HepG2 (cell line): ENCODE data around the gene MYOM1. TPM values are rescaled to one million over a fixed set of nuclear protein-coding genes. Genes with fewer than 3 reads are reported as not detected.

Experiments
- BHLHE40 ChIP-seq: IDR thresholded peaks from 2 replicates; pipeline ENCODE4 v1.6.1; 2011; ENCODE audit warnings: low read length, improper control_type of control experiment
- FOSL2 ChIP-seq: sonication (generic); formaldehyde crosslinking; IDR thresholded peaks from 2 replicates; pipeline ENCODE4 v1.4.0; 2020; ENCODE audit warnings: missing genetic modification reagents
- IRX3 ChIP-seq: sonication (generic); formaldehyde crosslinking; IDR thresholded peaks from 2 replicates; pipeline ENCODE4 v1.8.1; 2023; ENCODE audit warnings: mild to moderate bottlenecking, low read depth, missing genetic modification reagents, borderline replicate concordance
- KDM4B ChIP-seq: sonication (generic); formaldehyde crosslinking; IDR thresholded peaks from 2 replicates; pipeline ENCODE4 v1.4.0; 2020; ENCODE audit warnings: missing genetic modification reagents
- MBNL3 ChIP-seq: fragments of 250-450 bp; sonication (Bioruptor Pico); conservative IDR thresholded peaks from 2 replicates; pipeline ENCODE4 v1.8.0; 2022; ENCODE audit warnings: mild to moderate bottlenecking, inconsistent platforms
- MEF2D ChIP-seq: sonication (generic); formaldehyde crosslinking; IDR thresholded peaks from 2 replicates; pipeline ENCODE4 v1.5.1; 2020; ENCODE audit warnings: mild to moderate bottlenecking, missing genetic modification reagents
- NFYB ChIP-seq: sonication (generic); formaldehyde crosslinking; IDR thresholded peaks from 2 replicates; pipeline ENCODE4 v1.4.0; 2020; ENCODE audit warnings: missing genetic modification reagents
- ZNF12 ChIP-seq: sonication (generic); formaldehyde crosslinking; IDR thresholded peaks from 2 replicates; pipeline ENCODE4 v1.5.0; 2020; ENCODE audit warnings: missing genetic modification reagents
- ZNF432 ChIP-seq: sonication (generic); formaldehyde crosslinking; IDR thresholded peaks from 2 replicates; pipeline ENCODE4 v1.5.0; 2020; ENCODE audit warnings: missing genetic modification reagents, mild to moderate bottlenecking, borderline replicate concordance
- ZNF772 ChIP-seq: sonication (generic); formaldehyde crosslinking; IDR thresholded peaks from 2 replicates; pipeline ENCODE4 v1.5.0; 2020; ENCODE audit warnings: mild to moderate bottlenecking, missing genetic modification reagents
- ZNF788 ChIP-seq: sonication (generic); formaldehyde crosslinking; IDR thresholded peaks from 2 replicates; pipeline ENCODE4 v1.5.0; 2020; ENCODE audit warnings: mild to moderate bottlenecking, missing genetic modification reagents, borderline replicate concordance
- ZNF878 ChIP-seq: sonication (generic); formaldehyde crosslinking; IDR thresholded peaks from 2 replicates; pipeline ENCODE4 v1.8.1; 2023; ENCODE audit warnings: mild to moderate bottlenecking, missing genetic modification reagents, moderate library complexity
- ZNF879 ChIP-seq: sonication (generic); formaldehyde crosslinking; IDR thresholded peaks from 2 replicates; pipeline ENCODE4 v1.8.1; 2023; ENCODE audit warnings: missing genetic modification reagents
- polyA plus RNA-seq, 8 experiments: library from polyadenylated mRNA; depleted of rRNA in 3 of 8; stranded (reverse) in 7 of 8; unstranded in 1 of 8; fragments of >200 nt; fragmentation: Illumina TruSeq in 4 of 8; extraction: Trizol in 4 of 8; gene quantifications; 2 replicates each; pipeline versions ENCODE4 v1.2.1 to v1.2.3, GENCODE V29; 2011 to 2016; ENCODE audit warnings: low read depth in 4 of 8, missing spikeins in 1 of 8, mixed read lengths in 1 of 8; ENCODE audit not compliant: insufficient read depth in 1 of 8
- total RNA-seq, 5 experiments: library from RNA; depleted of rRNA; stranded (reverse); fragments of >200 nt; fragmentation: Illumina TruSeq; extraction: Trizol; gene quantifications; 2 replicates each; pipeline ENCODE4 v1.2.3, GENCODE V29; 2016; ENCODE audit warnings: low read depth in 1 of 5
- TF ChIP-seq, protein P1 (sequence below): sonication (generic); formaldehyde crosslinking; IDR thresholded peaks from 2 replicates; pipeline ENCODE4 v1.4.0; 2020; ENCODE audit warnings: missing genetic modification reagents, borderline replicate concordance
- TF ChIP-seq, protein P2 (sequence below): sonication (generic); formaldehyde crosslinking; IDR thresholded peaks from 2 replicates; pipeline ENCODE4 v1.5.1; 2020; ENCODE audit warnings: missing genetic modification reagents, mild to moderate bottlenecking, borderline replicate concordance
- TF ChIP-seq, protein P3 (sequence below), 2 experiments: sonication (generic) in 1 of 2; formaldehyde crosslinking in 1 of 2; IDR thresholded peaks; 2 replicates each; pipeline versions ENCODE4 v1.4.0 to v1.6.1; 2018 to 2020; ENCODE audit warnings: missing genetic modification reagents in 2 of 2, borderline replicate concordance in 1 of 2, low read depth in 1 of 2, mild to moderate bottlenecking in 1 of 2, missing biosample characterization in 1 of 2
- TF ChIP-seq, protein P4 (sequence below): sonication (generic); formaldehyde crosslinking; IDR thresholded peaks from 2 replicates; pipeline ENCODE4 v1.8.0; 2022; ENCODE audit warnings: missing genetic modification reagents, low read depth, mild to moderate bottlenecking, borderline replicate concordance
- TF ChIP-seq, protein P5 (sequence below): sonication (generic); formaldehyde crosslinking; IDR thresholded peaks from 2 replicates; pipeline ENCODE4 v1.4.0; 2020; ENCODE audit warnings: missing genetic modification reagents, borderline replicate concordance

Gene MYOM1
- total and polyA plus RNA-seq, 2 of the 13 experiments (the other 11 are each of a cell fraction or from before 2014, with no cell fraction given) = 0.46 to 0.98 TPM

DNA sequence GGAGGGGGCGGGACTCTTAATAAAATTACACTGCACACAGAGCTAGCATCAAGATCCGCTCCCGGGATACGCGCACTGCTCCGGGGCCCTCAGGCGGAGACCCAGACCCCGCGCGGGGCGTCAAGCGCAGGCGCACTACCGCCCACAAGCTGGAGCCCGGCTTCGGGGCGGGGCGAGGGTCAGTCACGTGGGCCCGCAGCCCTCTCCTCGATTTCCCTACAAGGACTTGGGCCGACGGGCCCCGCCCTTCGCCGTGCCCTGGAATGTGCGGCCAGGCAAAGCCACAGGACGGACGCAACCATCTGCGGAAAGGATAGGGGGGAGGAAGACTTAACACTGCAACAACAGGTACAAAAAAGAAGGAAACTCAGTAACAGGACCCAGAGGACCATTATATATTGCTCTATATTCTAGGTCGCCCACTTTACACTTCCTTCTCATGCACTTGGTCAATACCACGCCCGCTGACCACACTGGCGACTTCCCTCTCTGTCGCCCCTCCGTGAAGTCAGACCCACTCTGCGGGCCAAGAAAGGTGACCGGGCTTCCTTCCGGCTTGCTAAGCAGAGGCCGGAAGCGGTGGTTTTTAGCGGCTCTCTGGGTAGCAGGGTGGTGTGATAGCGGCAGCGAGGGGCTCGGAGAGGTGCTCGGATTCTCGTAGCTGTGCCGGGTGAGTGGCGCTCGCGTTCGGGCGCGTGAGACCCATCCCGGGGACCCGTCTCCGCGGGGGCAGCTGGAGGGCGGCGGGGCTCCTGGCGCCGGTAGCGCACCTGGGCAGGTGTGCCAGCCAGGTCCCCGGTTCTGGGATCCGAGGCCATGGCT lies 27.7 kb upstream of the MYOM1 start, which contains the start of gene MYL12A (continued):
- TF ChIP-seq, protein P1, sequence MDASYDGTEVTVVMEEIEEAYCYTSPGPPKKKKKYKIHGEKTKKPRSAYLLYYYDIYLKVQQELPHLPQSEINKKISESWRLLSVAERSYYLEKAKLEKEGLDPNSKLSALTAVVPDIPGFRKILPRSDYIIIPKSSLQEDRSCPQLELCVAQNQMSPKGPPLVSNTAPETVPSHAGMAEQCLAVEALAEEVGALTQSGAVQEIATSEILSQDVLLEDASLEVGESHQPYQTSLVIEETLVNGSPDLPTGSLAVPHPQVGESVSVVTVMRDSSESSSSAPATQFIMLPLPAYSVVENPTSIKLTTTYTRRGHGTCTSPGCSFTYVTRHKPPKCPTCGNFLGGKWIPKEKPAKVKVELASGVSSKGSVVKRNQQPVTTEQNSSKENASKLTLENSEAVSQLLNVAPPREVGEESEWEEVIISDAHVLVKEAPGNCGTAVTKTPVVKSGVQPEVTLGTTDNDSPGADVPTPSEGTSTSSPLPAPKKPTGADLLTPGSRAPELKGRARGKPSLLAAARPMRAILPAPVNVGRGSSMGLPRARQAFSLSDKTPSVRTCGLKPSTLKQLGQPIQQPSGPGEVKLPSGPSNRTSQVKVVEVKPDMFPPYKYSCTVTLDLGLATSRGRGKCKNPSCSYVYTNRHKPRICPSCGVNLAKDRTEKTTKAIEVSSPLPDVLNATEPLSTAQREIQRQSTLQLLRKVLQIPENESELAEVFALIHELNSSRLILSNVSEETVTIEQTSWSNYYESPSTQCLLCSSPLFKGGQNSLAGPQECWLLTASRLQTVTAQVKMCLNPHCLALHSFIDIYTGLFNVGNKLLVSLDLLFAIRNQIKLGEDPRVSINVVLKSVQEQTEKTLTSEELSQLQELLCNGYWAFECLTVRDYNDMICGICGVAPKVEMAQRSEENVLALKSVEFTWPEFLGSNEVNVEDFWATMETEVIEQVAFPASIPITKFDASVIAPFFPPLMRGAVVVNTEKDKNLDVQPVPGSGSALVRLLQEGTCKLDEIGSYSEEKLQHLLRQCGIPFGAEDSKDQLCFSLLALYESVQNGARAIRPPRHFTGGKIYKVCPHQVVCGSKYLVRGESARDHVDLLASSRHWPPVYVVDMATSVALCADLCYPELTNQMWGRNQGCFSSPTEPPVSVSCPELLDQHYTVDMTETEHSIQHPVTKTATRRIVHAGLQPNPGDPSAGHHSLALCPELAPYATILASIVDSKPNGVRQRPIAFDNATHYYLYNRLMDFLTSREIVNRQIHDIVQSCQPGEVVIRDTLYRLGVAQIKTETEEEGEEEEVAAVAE (CRISPR knock-in tag) = peak; percentile 44; the same call in 1 of the 2 replicates
- peak; percentile 78; the same call in 1 of the 2 replicates for TF ChIP-seq ZNF878 (CRISPR knock-in tag)
- no peak; the same call in 1 of the 2 replicates for TF ChIP-seq NFYB (CRISPR knock-in tag)
- no peak for TF ChIP-seq ZNF432 (CRISPR knock-in tag)
- TF ChIP-seq BHLHE40 = peak; percentile 95
- TF ChIP-seq, protein P2, sequence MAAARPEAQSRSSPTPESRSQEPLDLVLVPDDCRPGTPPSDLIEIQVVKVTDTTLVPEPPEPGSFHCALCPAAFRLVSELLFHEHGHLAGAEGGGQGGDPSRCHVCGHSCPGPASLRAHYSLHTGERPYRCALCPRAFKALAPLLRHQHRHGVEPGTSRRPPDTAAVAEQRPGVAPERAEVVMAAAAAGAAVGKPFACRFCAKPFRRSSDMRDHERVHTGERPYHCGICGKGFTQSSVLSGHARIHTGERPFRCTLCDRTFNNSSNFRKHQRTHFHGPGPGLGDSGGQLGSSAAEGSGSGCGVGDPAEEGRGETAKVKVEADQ (CRISPR knock-in tag) = no peak
- TF ChIP-seq ZNF788 (CRISPR knock-in tag) = peak; percentile 36; the same call in 1 of the 2 replicates
- TF ChIP-seq, protein P3, sequence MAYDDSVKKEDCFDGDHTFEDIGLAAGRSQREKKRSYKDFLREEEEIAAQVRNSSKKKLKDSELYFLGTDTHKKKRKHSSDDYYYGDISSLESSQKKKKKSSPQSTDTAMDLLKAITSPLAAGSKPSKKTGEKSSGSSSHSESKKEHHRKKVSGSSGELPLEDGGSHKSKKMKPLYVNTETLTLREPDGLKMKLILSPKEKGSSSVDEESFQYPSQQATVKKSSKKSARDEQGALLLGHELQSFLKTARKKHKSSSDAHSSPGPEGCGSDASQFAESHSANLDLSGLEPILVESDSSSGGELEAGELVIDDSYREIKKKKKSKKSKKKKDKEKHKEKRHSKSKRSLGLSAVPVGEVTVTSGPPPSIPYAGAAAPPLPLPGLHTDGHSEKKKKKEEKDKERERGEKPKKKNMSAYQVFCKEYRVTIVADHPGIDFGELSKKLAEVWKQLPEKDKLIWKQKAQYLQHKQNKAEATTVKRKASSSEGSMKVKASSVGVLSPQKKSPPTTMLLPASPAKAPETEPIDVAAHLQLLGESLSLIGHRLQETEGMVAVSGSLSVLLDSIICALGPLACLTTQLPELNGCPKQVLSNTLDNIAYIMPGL (CRISPR knock-in tag; IDR thresholded peaks at IDR 0.05; ENCODE audit: borderline replicate concordance in 1 of 2, low read depth in 1 of 2) = peak; percentile 61 to 67; a peak in 2 of 4 replicates
- 0 out of 2 replicates have a peak, but pooled peaks have one; percentile 20 for TF ChIP-seq ZNF12 (CRISPR knock-in tag)
- TF ChIP-seq KDM4B (CRISPR knock-in tag) = peak; percentile 31; the same call in 1 of the 2 replicates
- no peak for TF ChIP-seq MBNL3 (CRISPR knock-in tag)
- TF ChIP-seq FOSL2 (CRISPR knock-in tag) = peak; percentile 57
- no peak for TF ChIP-seq IRX3 (CRISPR knock-in tag)
- no peak for TF ChIP-seq ZNF879 (CRISPR knock-in tag)
- TF ChIP-seq ZNF772 (CRISPR knock-in tag) = 0 out of 2 replicates have a peak, but pooled peaks have one; percentile 28
- TF ChIP-seq, protein P4, sequence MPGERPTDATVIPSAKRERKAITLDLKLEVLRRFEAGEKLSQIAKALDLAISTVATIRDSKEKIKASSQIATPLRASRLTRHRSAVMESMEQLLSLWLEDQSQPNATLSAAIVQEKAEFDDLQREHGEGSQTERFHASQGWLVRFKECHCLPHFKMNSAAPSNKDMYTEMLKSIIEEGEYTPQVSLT (CRISPR knock-in tag) = no peak
- no peak; the same call in 1 of the 2 replicates for TF ChIP-seq MEF2D
- TF ChIP-seq, protein P5, sequence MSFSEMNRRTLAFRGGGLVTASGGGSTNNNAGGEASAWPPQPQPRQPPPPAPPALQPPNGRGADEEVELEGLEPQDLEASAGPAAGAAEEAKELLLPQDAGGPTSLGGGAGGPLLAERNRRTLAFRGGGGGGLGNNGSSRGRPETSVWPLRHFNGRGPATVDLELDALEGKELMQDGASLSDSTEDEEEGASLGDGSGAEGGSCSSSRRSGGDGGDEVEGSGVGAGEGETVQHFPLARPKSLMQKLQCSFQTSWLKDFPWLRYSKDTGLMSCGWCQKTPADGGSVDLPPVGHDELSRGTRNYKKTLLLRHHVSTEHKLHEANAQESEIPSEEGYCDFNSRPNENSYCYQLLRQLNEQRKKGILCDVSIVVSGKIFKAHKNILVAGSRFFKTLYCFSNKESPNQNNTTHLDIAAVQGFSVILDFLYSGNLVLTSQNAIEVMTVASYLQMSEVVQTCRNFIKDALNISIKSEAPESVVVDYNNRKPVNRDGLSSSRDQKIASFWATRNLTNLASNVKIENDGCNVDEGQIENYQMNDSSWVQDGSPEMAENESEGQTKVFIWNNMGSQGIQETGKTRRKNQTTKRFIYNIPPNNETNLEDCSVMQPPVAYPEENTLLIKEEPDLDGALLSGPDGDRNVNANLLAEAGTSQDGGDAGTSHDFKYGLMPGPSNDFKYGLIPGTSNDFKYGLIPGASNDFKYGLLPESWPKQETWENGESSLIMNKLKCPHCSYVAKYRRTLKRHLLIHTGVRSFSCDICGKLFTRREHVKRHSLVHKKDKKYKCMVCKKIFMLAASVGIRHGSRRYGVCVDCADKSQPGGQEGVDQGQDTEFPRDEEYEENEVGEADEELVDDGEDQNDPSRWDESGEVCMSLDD = no peak
